Measurements from ENCODE around the gene ITGB6. TPM values are rescaled to one million over a fixed set of nuclear protein-coding genes. Genes with fewer than 3 reads are reported as not detected.

Gene ITGB6
- total and polyA plus RNA-seq, 10 of the 15 experiments (the other 5 are each of a cell fraction or from before 2014, with no cell fraction given): 0.04 TPM; not detected in 9

- TF ChIP-seq ZBTB4 (CRISPR knock-in tag; IDR thresholded peaks at IDR 0.05) (no peak), MEF2A (IDR thresholded peaks at IDR 0.05; ENCODE audit: insufficient read depth, low read depth, low read length) (no peak), FOS (IDR thresholded peaks at IDR 0.05; ENCODE audit: borderline replicate concordance, extremely low read depth, insufficient read length) (no peak), NKRF (conservative IDR thresholded peaks at IDR 0.05) (no peak), E2F4 (IDR thresholded peaks at IDR 0.05; ENCODE audit: low read depth, low read length) (no peak), CBX5 (IDR thresholded peaks at IDR 0.05; ENCODE audit: low read depth) (no peak), HCFC1 (IDR thresholded peaks at IDR 0.05; ENCODE audit: low read length) (no peak)
Observed at GRCh38 chr2:160054984-160055725, 144.9 kb downstream of the ITGB6 start (continued).

Data from GM12878 (cell line).